Fibroblast of villous mesenchyme (primary cell): ENCODE results near the gene FAM9B. TPM values are rescaled to one million over a fixed set of nuclear protein-coding genes. Genes with fewer than 3 reads are reported as not detected.

Experiments used
- DNase-seq: peaks from one replicate; pipeline ENCODE4 v3.0.0-alpha.2; 2010; ENCODE audit warnings: low read depth
- H3K4me3 ChIP-seq: 2 replicates; pipeline ENCODE4 v1.5.1; 2011; ENCODE audit warnings: low read depth, mild to moderate bottlenecking, low read length
- total RNA-seq: library from RNA; depleted of rRNA; stranded (reverse); fragments of >200 nt; gene quantifications from 2 replicates; pipeline ENCODE4 v1.2.3, GENCODE V29; 2012
- TF ChIP-seq, protein P1 (sequence below): IDR thresholded peaks from 2 replicates; pipeline ENCODE4 v1.5.1; 2012; ENCODE audit warnings: low read depth, mild to moderate bottlenecking, low read length; ENCODE audit not compliant: insufficient read depth

FAM9B gene
- total RNA-seq, 1 donor: not detected

DNA sequence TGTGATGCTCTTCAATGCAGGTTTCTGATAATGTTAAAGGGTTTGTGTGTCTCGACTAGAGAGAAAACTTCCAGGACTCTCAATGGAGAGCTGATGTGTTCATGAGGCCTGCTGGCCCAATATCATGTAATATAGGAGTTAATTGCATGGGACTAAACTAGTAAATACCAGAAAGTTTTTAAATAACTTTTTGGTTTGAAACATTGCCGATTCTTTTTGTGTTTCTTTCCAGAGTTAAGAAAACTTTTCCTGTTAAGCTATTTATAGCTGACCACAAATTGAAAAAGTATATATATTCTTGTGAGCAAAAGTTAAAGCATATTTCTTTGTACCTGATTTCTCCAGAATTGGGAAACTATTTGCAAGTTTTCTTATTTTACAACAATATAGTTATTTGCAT, 49.7 kb downstream of the FAM9B start:
- no peak for DNase-seq
- TF ChIP-seq, protein P1, sequence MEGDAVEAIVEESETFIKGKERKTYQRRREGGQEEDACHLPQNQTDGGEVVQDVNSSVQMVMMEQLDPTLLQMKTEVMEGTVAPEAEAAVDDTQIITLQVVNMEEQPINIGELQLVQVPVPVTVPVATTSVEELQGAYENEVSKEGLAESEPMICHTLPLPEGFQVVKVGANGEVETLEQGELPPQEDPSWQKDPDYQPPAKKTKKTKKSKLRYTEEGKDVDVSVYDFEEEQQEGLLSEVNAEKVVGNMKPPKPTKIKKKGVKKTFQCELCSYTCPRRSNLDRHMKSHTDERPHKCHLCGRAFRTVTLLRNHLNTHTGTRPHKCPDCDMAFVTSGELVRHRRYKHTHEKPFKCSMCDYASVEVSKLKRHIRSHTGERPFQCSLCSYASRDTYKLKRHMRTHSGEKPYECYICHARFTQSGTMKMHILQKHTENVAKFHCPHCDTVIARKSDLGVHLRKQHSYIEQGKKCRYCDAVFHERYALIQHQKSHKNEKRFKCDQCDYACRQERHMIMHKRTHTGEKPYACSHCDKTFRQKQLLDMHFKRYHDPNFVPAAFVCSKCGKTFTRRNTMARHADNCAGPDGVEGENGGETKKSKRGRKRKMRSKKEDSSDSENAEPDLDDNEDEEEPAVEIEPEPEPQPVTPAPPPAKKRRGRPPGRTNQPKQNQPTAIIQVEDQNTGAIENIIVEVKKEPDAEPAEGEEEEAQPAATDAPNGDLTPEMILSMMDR: no peak
- no peak overlapping the region for H3K4me3 ChIP-seq

DNA sequence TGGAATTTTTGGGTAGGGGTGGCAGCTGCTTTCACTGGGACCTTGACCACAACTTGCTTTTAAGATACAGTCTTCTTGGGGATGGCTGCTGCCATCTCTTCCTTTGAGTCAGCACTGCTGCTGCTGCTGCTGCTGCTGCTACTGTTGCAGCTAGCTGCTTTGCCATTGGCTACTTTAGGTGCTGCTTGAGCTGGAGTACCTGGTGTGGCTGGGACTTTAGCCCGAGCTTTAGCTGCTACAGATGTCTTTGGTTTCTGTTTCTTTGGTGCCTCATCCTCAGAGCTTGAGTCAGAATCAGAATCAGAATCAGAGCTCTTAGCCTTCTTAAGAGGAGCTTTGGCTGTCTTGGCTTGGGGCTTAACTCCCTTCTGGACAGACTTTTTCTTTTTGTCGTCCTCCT, 52.2 kb downstream of the FAM9B start:
- no peak overlapping the region for H3K4me3 ChIP-seq
- no peak for DNase-seq
- TF ChIP-seq, protein P1: no peak

DNA sequence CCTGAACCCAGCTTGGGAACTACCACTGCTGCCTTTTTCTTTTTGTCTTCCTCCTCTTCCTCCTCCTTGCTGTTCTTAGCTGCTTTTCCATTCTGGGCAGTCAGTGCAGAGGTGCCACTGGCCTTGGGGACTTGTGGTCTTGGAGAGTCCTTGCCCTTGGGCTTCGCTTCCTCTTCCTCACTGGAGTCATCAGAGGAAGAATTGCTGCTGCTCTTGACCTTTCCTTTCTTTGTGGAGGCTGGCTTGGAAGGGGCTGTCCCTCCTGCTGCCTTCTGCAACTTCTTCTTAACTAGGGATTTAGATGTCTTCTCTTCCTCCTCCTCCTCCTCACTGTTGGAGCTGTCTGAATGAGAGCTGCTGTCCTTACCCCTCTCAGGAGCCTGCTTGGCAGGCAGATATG, 53.2 kb downstream of the FAM9B start:
- no peak for DNase-seq
- H3K4me3 ChIP-seq: no peak overlapping the region
- TF ChIP-seq, protein P1: no peak

Other genes with a start within 250 kb of the FAM9B start
- gene FAM9A, start 232.7 kb downstream of the FAM9B start, total RNA-seq: not detected in 2 replicates